Measurements from ENCODE around the gene SLC26A6.

SLC26A6 gene

GRCh38 chr3:48629894-48630293 is 5.4 kb downstream of the SLC26A6 start:
- Histone ChIP-seq H3K27ac (ENCODE audit: low read depth, low read length) (no peak overlapping the region), H3K18ac (ENCODE audit: low read length) (no peak overlapping the region), H3K4me1 (ENCODE audit: control insufficient read depth in 1 of 2, insufficient read depth in 2 of 2, low read length in 2 of 2) (peaks cover 0 to 5% of the 10 kb centered on the region in 2 experiments), H3K4me3 (ENCODE audit: low read depth, low read length) (peak overlapping the region; percentile 10), H2BK120ac (ENCODE audit: insufficient read depth, low read length, poor library complexity) (no peak overlapping the region), H3K14ac (ENCODE audit: low read length) (no peak overlapping the region), H3K36me3 (ENCODE audit: control insufficient read depth in 1 of 2, insufficient read depth in 2 of 2, low read length in 2 of 2) (peaks cover 79 to 83% of the 10 kb centered on the region in 2 experiments), H4K8ac (ENCODE audit: low read depth, low read length) (no peak overlapping the region), H3K27me3 (ENCODE audit: insufficient read depth, low read length) (no peaks in the 10 kb centered on the region), H4K12ac (ENCODE audit: low read depth, low read length) (no peak overlapping the region), H4K91ac (ENCODE audit: low read depth, low read length) (no peak overlapping the region), H2BK12ac (ENCODE audit: low read length) (no peak overlapping the region), H2AK5ac (ENCODE audit: low read length) (no peak overlapping the region), H2AFZ (ENCODE audit: insufficient read depth, low read length, poor library complexity) (no peak overlapping the region), H2BK5ac (ENCODE audit: low read depth, low read length, poor library complexity) (no peak overlapping the region), H3K79me2 (ENCODE audit: control insufficient read depth, insufficient read depth, low read length, poor library complexity) (peaks cover under 1% of the 10 kb centered on the region), H3K9me3 (ENCODE audit: insufficient read depth, low read depth, low read length) (peaks cover 2% of the 10 kb centered on the region), H3K79me1 (ENCODE audit: low read length) (peaks cover 2% of the 10 kb centered on the region), H3K4me2 (ENCODE audit: low read length) (no peak overlapping the region), H3K9ac (ENCODE audit: low read length) (no peak overlapping the region), H3K4ac (ENCODE audit: low read depth, low read length) (no peak overlapping the region), H3K23ac (ENCODE audit: low read length) (no peak overlapping the region)
- no peak for DNase-seq
- no CpG with 5 or more reads among the region's 12 CpGs for WGBS (ENCODE audit: extremely low coverage, insufficient coverage, insufficient read length)

- Histone ChIP-seq H2BK120ac (ENCODE audit: insufficient read depth, low read length, poor library complexity) (no peak overlapping the region), H4K91ac (ENCODE audit: low read depth, low read length) (no peak overlapping the region), H3K79me2 (ENCODE audit: control insufficient read depth, insufficient read depth, low read length, poor library complexity) (no peaks in the 10 kb centered on the region), H3K4me1 (ENCODE audit: control insufficient read depth in 1 of 2, insufficient read depth in 2 of 2, low read length in 2 of 2) (no peaks in the 10 kb centered on the region), H2BK5ac (ENCODE audit: low read depth, low read length, poor library complexity) (no peak overlapping the region), H2AK5ac (ENCODE audit: low read length) (no peak overlapping the region), H3K4me2 (ENCODE audit: low read length) (no peak overlapping the region), H3K14ac (ENCODE audit: low read length) (no peak overlapping the region), H4K8ac (ENCODE audit: low read depth, low read length) (no peak overlapping the region), H2AFZ (ENCODE audit: insufficient read depth, low read length, poor library complexity) (no peak overlapping the region), H3K4ac (ENCODE audit: low read depth, low read length) (no peak overlapping the region), H3K79me1 (ENCODE audit: low read length) (no peaks in the 10 kb centered on the region), H3K27me3 (ENCODE audit: insufficient read depth, low read length) (no peaks in the 10 kb centered on the region), H3K23ac (ENCODE audit: low read length) (no peak overlapping the region), H3K4me3 (ENCODE audit: low read depth, low read length) (no peak overlapping the region), H3K27ac (ENCODE audit: low read depth, low read length) (no peak overlapping the region), H3K18ac (ENCODE audit: low read length) (no peak overlapping the region), H2BK12ac (ENCODE audit: low read length) (no peak overlapping the region), H4K12ac (ENCODE audit: low read depth, low read length) (no peak overlapping the region), H3K9me3 (ENCODE audit: insufficient read depth, low read depth, low read length) (peaks cover 2% of the 10 kb centered on the region), H3K36me3 (ENCODE audit: control insufficient read depth in 1 of 2, insufficient read depth in 2 of 2, low read length in 2 of 2) (peaks cover 82 to 88% of the 10 kb centered on the region in 2 experiments), H3K9ac (ENCODE audit: low read length) (no peak overlapping the region)
- no peak for DNase-seq
- no CpG with 5 or more reads among the region's 13 CpGs for WGBS (ENCODE audit: extremely low coverage, insufficient coverage, insufficient read length)
These were observed 6.8 kb downstream of the SLC26A6 start for GRCh38 chr3:48628277-48629017.

DNA sequence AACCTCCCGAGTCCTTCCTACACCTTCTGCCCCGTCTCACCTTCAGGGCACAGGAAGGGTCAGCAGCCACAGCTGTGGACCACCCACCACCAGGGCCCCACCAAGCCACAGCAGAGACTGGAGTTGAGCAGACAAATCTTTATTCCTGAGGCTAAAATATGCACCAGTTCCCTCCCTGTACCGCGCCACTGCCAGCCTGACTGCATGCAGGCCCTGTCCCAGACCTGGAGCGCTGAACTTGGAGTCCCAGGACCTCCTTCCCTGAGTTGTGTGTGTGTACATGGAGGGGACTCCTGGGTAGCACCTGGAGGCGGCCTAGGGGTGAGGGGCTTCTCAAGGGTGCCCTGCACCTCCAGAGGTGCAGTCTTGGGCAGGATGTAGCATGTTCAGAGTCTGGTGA is 9.7 kb downstream of the SLC26A6 start:
- Histone ChIP-seq H3K36me3 (ENCODE audit: control insufficient read depth in 1 of 2, insufficient read depth in 2 of 2, low read length in 2 of 2) (peaks cover 59 to 62% of the 10 kb centered on the region in 2 experiments), H2AK5ac (ENCODE audit: low read length) (no peak overlapping the region), H3K27me3 (ENCODE audit: insufficient read depth, low read length) (no peaks in the 10 kb centered on the region), H4K12ac (ENCODE audit: low read depth, low read length) (no peak overlapping the region), H3K14ac (ENCODE audit: low read length) (no peak overlapping the region), H3K4ac (ENCODE audit: low read depth, low read length) (no peak overlapping the region), H4K8ac (ENCODE audit: low read depth, low read length) (no peak overlapping the region), H2AFZ (ENCODE audit: insufficient read depth, low read length, poor library complexity) (no peak overlapping the region), H3K4me2 (ENCODE audit: low read length) (no peak overlapping the region), H3K79me2 (ENCODE audit: control insufficient read depth, insufficient read depth, low read length, poor library complexity) (no peaks in the 10 kb centered on the region), H2BK5ac (ENCODE audit: low read depth, low read length, poor library complexity) (no peak overlapping the region), H3K79me1 (ENCODE audit: low read length) (no peaks in the 10 kb centered on the region), H4K91ac (ENCODE audit: low read depth, low read length) (no peak overlapping the region), H3K4me1 (ENCODE audit: control insufficient read depth in 1 of 2, insufficient read depth in 2 of 2, low read length in 2 of 2) (no peaks in the 10 kb centered on the region), H2BK120ac (ENCODE audit: insufficient read depth, low read length, poor library complexity) (no peak overlapping the region), H3K9ac (ENCODE audit: low read length) (no peak overlapping the region), H3K18ac (ENCODE audit: low read length) (no peak overlapping the region), H3K4me3 (ENCODE audit: low read depth, low read length) (no peak overlapping the region), H3K9me3 (ENCODE audit: insufficient read depth, low read depth, low read length) (peaks cover 3% of the 10 kb centered on the region), H2BK12ac (ENCODE audit: low read length) (no peak overlapping the region), H3K27ac (ENCODE audit: low read depth, low read length) (no peak overlapping the region), H3K23ac (ENCODE audit: low read length) (no peak overlapping the region)
- no CpG with 5 or more reads among the region's 6 CpGs for WGBS (ENCODE audit: extremely low coverage, insufficient coverage, insufficient read length)
- no peak for DNase-seq

DNA sequence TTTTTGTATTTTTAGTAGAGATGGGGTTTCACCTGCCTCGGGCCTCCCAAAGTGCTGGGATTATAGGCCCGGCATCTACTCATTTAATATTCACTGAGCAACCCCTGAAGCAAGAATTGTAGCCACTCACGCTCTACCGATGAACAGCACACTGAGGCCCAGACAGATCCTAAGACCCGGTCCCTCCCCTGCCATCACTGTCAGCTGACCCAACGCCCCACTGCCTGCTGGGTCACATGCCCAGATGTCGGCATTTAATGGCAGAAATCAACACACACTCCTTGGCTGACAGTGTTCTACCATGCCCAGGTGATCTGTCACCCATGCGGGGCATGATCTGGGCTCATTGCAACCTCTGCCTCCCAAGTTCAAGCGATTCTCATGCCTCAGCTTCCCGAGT is 10.5 kb downstream of the SLC26A6 start:
- H3K27ac ChIP-seq (ENCODE audit: low read depth, low read length), result no peak overlapping the region
- H3K4me1 ChIP-seq (ENCODE audit: control insufficient read depth in 1 of 2, insufficient read depth in 2 of 2, low read length in 2 of 2), result no peaks in the 10 kb centered on the region
- no peak overlapping the region for H3K4ac ChIP-seq (ENCODE audit: low read depth, low read length)
- H3K27me3 ChIP-seq (ENCODE audit: insufficient read depth, low read length), result no peaks in the 10 kb centered on the region
- H3K18ac ChIP-seq (ENCODE audit: low read length), result no peak overlapping the region
- no peak overlapping the region for H3K9ac ChIP-seq (ENCODE audit: low read length)
- no peak overlapping the region for H3K4me2 ChIP-seq (ENCODE audit: low read length)
- no peaks in the 10 kb centered on the region for H3K79me2 ChIP-seq (ENCODE audit: control insufficient read depth, insufficient read depth, low read length, poor library complexity)
- H3K79me1 ChIP-seq (ENCODE audit: low read length), result no peaks in the 10 kb centered on the region
- H3K14ac ChIP-seq (ENCODE audit: low read length), result no peak overlapping the region
- H3K4me3 ChIP-seq (ENCODE audit: low read depth, low read length), result no peak overlapping the region
- H2AFZ ChIP-seq (ENCODE audit: insufficient read depth, low read length, poor library complexity), result no peak overlapping the region
- no peak overlapping the region for H2BK120ac ChIP-seq (ENCODE audit: insufficient read depth, low read length, poor library complexity)
- no peak overlapping the region for H4K12ac ChIP-seq (ENCODE audit: low read depth, low read length)
- peaks cover 51 to 54% of the 10 kb centered on the region in 2 experiments for H3K36me3 ChIP-seq (ENCODE audit: control insufficient read depth in 1 of 2, insufficient read depth in 2 of 2, low read length in 2 of 2)
- no peak overlapping the region for H2BK12ac ChIP-seq (ENCODE audit: low read length)
- peaks cover 7% of the 10 kb centered on the region for H3K9me3 ChIP-seq (ENCODE audit: insufficient read depth, low read depth, low read length)
- WGBS (ENCODE audit: extremely low coverage, insufficient coverage, insufficient read length), result no CpG with 5 or more reads among the region's 10 CpGs
- H3K23ac ChIP-seq (ENCODE audit: low read length), result no peak overlapping the region
- H2BK5ac ChIP-seq (ENCODE audit: low read depth, low read length, poor library complexity), result no peak overlapping the region
- no peak overlapping the region for H4K8ac ChIP-seq (ENCODE audit: low read depth, low read length)
- H2AK5ac ChIP-seq (ENCODE audit: low read length), result no peak overlapping the region
- no peak overlapping the region for H4K91ac ChIP-seq (ENCODE audit: low read depth, low read length)
- no peak for DNase-seq
